MCF 10A (cell line): ENCODE measurements around the gene CLDN1. TPM values are rescaled to one million over a fixed set of nuclear protein-coding genes. Genes with fewer than 3 reads are reported as not detected.

Experiments
- BruUV-seq: library from RNA; stranded (reverse); fragments of 400-500 nt; replicated peaks from 2 replicates; lab custom pipeline; 2021; lab: Mats Ljungman, UMichigan
- CTCF ChIA-PET: fragments of 300-600 bp; sonication (Branson Sonifier 250); formaldehyde crosslinking; extraction: SDS; loops from one replicate; lab custom pipeline; 2021; ENCODE audit warnings: antibody characterized with exemption, inconsistent platforms; lab: Yijun Ruan, JAX
- POLR2A ChIA-PET: fragments of 300-600, 350-650 bp; sonication (Branson Sonifier 250); formaldehyde crosslinking; extraction: SDS; loops from one replicate; lab custom pipeline; 2020; ENCODE audit warnings: antibody characterized with exemption, inconsistent platforms; lab: Yijun Ruan, JAX
- DNase-seq: peaks from one replicate; pipeline ENCODE4 v3.0.0-alpha.2; 2018; ENCODE audit not compliant: unreplicated experiment
- H3K27ac Mint-ChIP-seq: one replicate; pipeline ENCODE4 v1.8.0; 2022; ENCODE audit warnings: mild to moderate bottlenecking, low read depth, mixed read lengths; ENCODE audit not compliant: unreplicated experiment
- H3K27me3 Mint-ChIP-seq: one replicate; pipeline ENCODE4 v1.8.0; 2022; ENCODE audit warnings: mixed read lengths; ENCODE audit not compliant: insufficient read depth, unreplicated experiment
- H3K36me3 Mint-ChIP-seq: one replicate; pipeline ENCODE4 v1.8.0; 2022; ENCODE audit warnings: mild to moderate bottlenecking, moderate library complexity, mixed read lengths; ENCODE audit not compliant: insufficient read depth, unreplicated experiment
- H3K4me1 Mint-ChIP-seq: one replicate; pipeline ENCODE4 v1.8.0; 2022; ENCODE audit warnings: mixed read lengths; ENCODE audit not compliant: insufficient read depth, unreplicated experiment
- H3K4me3 Mint-ChIP-seq: one replicate; pipeline ENCODE4 v1.8.0; 2022; ENCODE audit warnings: mild to moderate bottlenecking, moderate library complexity, mixed read lengths; ENCODE audit not compliant: unreplicated experiment
- H3K9me3 Mint-ChIP-seq: one replicate; pipeline ENCODE4 v1.8.0; 2022; ENCODE audit warnings: mixed read lengths; ENCODE audit not compliant: unreplicated experiment
- intact Hi-C: fragments of 100-400 bp; cut with micrococcal nuclease; formaldehyde crosslinking; loops from 2 replicates; pipeline ENCODE4 v1.14.1; 2022
- total RNA-seq: library from RNA; stranded (reverse); gene quantifications from 2 replicates; pipeline ENCODE4 v1.2.3, GENCODE V29; 2022
- TF ChIP-seq, protein P1 (sequence below): fragments of 200-600 bp; IDR thresholded peaks from one replicate; pipeline ENCODE4 v1.8.0; 2022; ENCODE audit warnings: antibody characterized with exemption, mild to moderate bottlenecking; ENCODE audit not compliant: unreplicated experiment

CLDN1 gene
- total RNA-seq, 1 experiment from 2014 or later = 263 TPM

- Mint-ChIP-seq H3K27me3 (no peaks in the 10 kb centered on the region), H3K4me1 (peaks cover 40% of the 10 kb centered on the region), H3K4me3 (peak overlapping the region; percentile 58), H3K9me3 (peaks cover 6% of the 10 kb centered on the region), H3K36me3 (peaks cover 7% of the 10 kb centered on the region), H3K27ac (peak overlapping the region; percentile 99)
- TF ChIP-seq, protein P1, sequence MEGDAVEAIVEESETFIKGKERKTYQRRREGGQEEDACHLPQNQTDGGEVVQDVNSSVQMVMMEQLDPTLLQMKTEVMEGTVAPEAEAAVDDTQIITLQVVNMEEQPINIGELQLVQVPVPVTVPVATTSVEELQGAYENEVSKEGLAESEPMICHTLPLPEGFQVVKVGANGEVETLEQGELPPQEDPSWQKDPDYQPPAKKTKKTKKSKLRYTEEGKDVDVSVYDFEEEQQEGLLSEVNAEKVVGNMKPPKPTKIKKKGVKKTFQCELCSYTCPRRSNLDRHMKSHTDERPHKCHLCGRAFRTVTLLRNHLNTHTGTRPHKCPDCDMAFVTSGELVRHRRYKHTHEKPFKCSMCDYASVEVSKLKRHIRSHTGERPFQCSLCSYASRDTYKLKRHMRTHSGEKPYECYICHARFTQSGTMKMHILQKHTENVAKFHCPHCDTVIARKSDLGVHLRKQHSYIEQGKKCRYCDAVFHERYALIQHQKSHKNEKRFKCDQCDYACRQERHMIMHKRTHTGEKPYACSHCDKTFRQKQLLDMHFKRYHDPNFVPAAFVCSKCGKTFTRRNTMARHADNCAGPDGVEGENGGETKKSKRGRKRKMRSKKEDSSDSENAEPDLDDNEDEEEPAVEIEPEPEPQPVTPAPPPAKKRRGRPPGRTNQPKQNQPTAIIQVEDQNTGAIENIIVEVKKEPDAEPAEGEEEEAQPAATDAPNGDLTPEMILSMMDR = no peak
- BruUV-seq = no TSS peak
- ChIA-PET CTCF (interaction anchor here (0.7 to 2.1 kb wide), 8 partner anchors 9 to 121 kb away, joined by 3 to 22 read pairs (median 6); partner anchors contain the start of gene CLDN1), POLR2A (interaction anchor here (0.6 to 6.1 kb wide), 27 partner anchors 9 to 1780 kb away, joined by 3 to 132 read pairs (median 6); partner anchors contain the start of genes CLDN1 and P3H2)
- intact Hi-C loops = loop anchor here (1.0 kb wide), 2 partner anchors 33 to 37 kb away; no protein-coding TSS in a partner anchor
- peak; percentile 94 for DNase-seq
These were observed 23.0 kb upstream of the CLDN1 start for GRCh38 chr3:190345027-190345821.

GRCh38 chr3:190340071-190340470, 17.8 kb upstream of the CLDN1 start:
- Mint-ChIP-seq H3K4me3 (no peak overlapping the region), H3K27me3 (no peaks in the 10 kb centered on the region), H3K36me3 (peaks cover 7% of the 10 kb centered on the region), H3K9me3 (no peaks in the 10 kb centered on the region), H3K27ac (no peak overlapping the region), H3K4me1 (peaks cover 42% of the 10 kb centered on the region)
- BruUV-seq = no TSS peak
- DNase-seq = no peak
- POLR2A ChIA-PET = interaction anchor here (1.2 to 8.5 kb wide), 8 partner anchors 11 to 114 kb away, joined by 4 to 215 read pairs (median 21); partner anchors contain the start of gene CLDN1
- TF ChIP-seq, protein P1 = no peak
- intact Hi-C loops = no loop called here
- CTCF ChIA-PET = interaction anchor here (0.8 to 4.8 kb wide), 2 partner anchors 14 to 116 kb away, joined by 4 to 34 read pairs; no protein-coding TSS in a partner anchor

DNA sequence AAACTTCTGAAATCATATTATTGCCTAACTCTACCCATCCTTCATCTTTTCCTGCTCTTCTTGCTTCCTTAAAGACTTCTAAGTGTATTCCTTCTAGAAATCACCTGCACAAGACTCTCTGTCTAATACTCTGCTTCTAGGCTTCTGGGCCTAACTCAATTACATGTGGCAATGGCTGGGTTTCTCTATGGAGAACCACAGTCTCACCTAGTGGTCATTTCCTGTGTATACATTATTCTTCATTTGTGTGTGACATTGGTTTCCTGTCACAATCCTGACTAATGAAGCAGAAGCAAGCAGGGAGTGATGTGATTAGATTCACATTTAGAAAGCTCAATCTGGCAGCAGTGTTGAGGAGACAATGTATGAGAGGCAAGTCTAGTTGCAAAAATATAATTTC, 16.9 kb upstream of the CLDN1 start:
- H3K4me1 Mint-ChIP-seq = peaks cover 37% of the 10 kb centered on the region
- TF ChIP-seq, protein P1 = peak; percentile 17
- no peak overlapping the region for H3K4me3 Mint-ChIP-seq
- POLR2A ChIA-PET = interaction anchor here (0.5 to 8.5 kb wide), 19 partner anchors 8 to 222 kb away, joined by 3 to 215 read pairs (median 5); partner anchors contain the start of genes CLDN1, IL1RAP and P3H2
- no TSS peak for BruUV-seq
- DNase-seq = peak; percentile 51
- H3K27me3 Mint-ChIP-seq = no peaks in the 10 kb centered on the region
- intact Hi-C loops = no loop called here
- H3K27ac Mint-ChIP-seq = peak overlapping the region; percentile 55
- H3K9me3 Mint-ChIP-seq = no peaks in the 10 kb centered on the region
- CTCF ChIA-PET = interaction anchor here (0.6 to 6.9 kb wide), 11 partner anchors 15 to 754 kb away, joined by 3 to 102 read pairs (median 4); partner anchors contain the start of gene CLDN1
- no peaks in the 10 kb centered on the region for H3K36me3 Mint-ChIP-seq

- no peaks in the 10 kb centered on the region for H3K36me3 Mint-ChIP-seq
- peak; percentile 78 for DNase-seq
These were observed 16.5 kb upstream of the CLDN1 start for GRCh38 chr3:190338717-190339116.

More at GRCh38 chr3:190338717-190339116, 16.5 kb upstream of the CLDN1 start:
- intact Hi-C loops = no loop called here
- CTCF ChIA-PET = interaction anchor here (0.5 to 6.9 kb wide), 10 partner anchors 15 to 352 kb away, joined by 3 to 102 read pairs (median 4); partner anchors contain the start of gene CLDN1
- H3K4me3 Mint-ChIP-seq = no peak overlapping the region
- H3K27me3 Mint-ChIP-seq = no peaks in the 10 kb centered on the region
- H3K27ac Mint-ChIP-seq = peak overlapping the region; percentile 55
- POLR2A ChIA-PET = interaction anchor here (0.5 to 8.5 kb wide), 24 partner anchors 8 to 222 kb away, joined by 3 to 215 read pairs (median 5); partner anchors contain the start of genes CLDN1, IL1RAP and P3H2
- no peaks in the 10 kb centered on the region for H3K9me3 Mint-ChIP-seq
- TF ChIP-seq, protein P1 = no peak
- peaks cover 40% of the 10 kb centered on the region for H3K4me1 Mint-ChIP-seq
- no TSS peak for BruUV-seq
